HG03060 (cell line): Measurements from ENCODE around the gene TTLL5.
"Not testable (repeated sequence)": the region's sequence is repeated elsewhere in the genome, so short reads cannot be mapped to it uniquely, and the experiment has no call there.

Experiments
- ATAC-seq: cut with Tn5 transposase; IDR thresholded peaks from one replicate; pipeline ENCODE4 v1.9.1; 2021; ENCODE audit warnings: low read depth, moderate number of reproducible peaks; ENCODE audit not compliant: unreplicated experiment

TTLL5 gene

DNA sequence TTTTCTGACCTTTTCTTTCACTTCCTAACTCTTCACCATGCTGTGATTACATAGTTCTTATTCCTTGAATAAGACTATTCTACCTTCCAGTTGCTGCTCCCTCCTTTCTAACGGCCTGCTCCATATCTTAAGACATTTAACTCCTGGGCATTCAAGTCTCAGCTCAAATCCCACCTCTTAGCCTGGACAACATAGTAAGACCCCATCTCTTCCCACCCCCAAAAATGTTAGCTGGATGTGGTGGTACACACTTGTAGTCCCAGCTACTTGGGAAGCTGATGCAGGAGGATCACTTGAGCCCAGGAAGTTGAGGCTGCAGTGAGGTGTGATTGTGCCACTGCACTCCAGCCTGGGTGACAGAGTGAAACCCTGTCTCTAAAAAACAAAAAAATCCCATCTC is 11.3 kb upstream of the TTLL5 start:
- ATAC-seq = no peak

DNA sequence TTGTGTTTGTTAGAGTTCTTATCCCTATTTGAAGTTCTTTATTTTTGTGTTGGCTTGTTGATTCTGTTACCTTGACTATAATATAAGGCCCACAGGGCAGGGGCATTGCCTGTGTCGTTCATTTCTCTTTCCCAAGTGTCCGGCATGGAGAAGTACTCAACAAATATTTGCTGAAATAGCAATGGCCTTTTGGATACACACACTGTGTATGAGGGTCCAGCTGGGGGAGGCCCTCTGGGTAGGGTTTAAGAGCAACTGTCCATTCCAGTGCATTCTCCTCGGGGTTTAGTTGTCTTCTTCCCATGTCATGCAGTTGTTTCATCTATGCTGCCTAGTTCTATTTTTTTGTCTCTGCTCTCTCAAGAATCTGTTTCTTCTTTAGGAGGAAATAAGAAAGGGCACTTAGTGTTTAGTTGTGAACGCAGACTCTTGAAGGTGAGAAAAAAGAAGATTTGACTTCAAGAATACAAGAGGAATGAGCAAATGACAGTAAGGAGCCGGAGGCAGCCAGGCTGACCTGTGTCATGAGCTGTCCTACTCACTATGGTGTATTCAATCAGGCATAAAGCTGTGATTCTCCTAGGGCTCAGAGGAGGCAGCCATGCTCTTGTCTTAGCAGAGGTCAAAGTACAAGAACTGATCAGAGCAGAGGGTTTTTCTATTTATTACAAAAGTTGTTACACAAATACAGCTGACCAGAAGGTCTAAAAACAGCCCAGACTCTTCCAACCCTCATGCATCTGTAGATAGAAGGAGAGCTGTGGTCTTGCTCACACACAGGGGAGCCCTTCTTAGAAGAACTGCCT is 10.6 kb upstream of the TTLL5 start:
- no peak for ATAC-seq

DNA sequence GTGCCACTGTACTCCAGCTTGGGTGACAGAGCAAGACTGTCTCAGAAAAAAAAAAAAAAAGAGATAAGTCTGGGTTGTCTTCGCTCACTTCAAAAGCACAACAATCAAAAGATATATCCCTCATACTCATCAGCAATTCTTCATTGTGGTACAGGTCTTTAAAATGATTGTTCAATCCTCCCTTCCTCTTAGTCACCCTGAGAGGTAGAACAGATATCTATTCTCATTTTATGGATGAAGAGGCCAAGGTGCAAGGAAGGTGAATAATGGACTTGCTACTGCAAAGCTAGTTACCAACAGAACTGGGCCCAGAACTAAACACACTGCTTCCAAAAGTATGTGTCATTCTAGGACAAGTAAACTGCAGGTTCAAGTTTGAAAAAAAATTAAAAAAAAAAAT is 7.5 kb upstream of the TTLL5 start:
- no peak for ATAC-seq

DNA sequence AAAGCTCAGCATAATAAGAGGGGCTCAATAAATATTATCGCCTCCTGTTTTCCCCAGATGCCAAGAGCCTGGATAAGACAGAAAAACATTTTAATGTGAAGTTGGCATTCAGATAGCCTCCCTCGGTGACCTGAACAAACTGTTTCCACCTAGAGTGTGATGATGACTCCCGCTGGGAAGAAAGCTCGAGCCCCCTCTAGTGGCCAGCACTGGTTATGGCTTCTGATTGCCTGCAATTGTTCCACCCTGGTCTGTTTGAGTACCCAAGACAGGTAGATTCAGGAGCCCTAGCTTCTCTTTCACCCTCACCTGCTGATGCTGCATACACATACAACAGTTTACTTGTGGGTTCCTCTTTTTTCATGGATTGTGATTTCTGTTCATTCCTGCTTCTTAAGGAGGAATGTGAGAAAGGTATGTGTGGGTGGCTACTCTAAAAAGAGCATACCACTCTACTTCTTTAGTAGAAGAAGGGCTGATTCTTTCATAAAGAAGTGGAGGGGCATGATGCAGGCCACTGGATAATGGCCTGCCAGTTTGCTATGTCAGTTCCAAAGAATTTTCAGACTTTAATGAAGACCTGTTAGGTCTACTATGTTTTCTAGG is 6.8 kb upstream of the TTLL5 start:
- no peak for ATAC-seq

DNA sequence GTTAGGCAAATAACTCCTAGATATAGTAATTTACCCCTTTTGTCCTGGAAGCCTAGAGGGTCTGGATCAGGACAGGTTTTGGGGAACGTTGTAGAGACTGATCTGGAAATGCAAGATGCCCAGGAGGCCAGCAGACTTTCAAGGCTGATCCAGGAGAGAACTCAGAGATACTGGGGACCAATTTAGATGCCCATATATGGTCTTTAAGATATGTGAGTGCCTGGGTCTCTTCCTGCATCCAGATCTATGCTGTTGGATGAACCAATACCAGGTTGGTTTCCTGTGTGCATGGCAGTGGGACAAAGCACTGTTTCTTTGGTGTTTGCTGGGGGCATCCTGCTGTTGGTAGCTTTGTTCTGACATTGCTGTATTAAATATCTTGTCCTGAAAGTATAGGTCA is 5.8 kb upstream of the TTLL5 start:
- ATAC-seq = no peak

DNA sequence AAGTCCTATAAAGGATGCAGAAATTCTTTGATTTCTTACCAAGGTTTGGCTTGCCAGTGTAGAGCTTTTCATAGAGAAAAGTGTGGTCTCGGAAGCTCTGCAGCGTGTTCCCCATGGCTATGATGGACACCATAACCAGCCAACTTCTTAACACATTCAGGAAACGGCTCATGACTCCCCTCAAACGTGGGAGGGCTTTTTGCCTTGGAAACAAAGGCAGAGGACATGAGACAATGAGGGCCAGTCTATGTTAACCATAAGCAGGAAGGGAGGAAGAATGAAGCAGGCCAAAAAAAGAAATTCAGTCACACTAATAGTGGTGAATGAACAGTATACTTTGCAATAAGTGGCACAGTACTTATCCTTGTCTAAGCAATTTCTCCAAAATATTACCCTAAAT is 3.7 kb upstream of the TTLL5 start:
- ATAC-seq = no peak

DNA sequence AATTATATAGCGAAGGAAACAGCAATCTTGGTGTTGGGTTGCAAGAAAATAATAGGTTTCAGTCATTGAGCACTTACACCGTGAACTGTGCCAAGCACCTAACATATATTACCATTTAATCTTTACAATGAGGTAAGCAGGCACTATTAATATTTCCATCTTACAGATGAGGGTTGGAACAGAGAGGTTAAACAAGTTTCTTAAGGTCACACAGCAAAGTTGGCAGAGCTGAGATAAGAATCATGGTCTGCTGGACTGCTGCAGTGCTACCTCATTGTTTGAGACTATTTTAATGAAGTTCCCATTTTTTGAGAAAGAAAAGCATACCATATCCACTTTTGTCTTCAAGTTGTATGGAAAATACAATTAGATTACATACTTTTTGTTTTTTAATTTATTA is 2.1 kb upstream of the TTLL5 start:
- no peak for ATAC-seq

DNA sequence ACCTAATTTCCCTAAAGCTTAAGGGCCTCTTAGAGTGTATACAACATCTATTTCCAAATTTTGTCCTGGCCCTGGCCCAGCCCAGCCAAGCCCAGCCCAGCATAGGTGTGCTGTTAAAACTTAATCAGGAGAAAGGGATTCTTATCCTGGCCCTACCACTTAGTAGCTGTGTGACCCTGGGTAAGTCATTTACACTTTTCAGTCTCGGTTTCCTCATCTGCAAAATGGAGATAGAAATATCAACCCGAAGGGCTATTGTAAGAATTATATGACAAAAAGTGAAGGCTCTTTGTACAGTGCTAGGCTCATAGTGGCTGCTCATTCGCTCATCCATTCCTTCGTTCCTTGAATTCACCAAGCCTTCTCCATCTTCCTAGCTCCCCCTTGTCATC is 812 bp upstream of the TTLL5 start:
- no peak for ATAC-seq

DNA sequence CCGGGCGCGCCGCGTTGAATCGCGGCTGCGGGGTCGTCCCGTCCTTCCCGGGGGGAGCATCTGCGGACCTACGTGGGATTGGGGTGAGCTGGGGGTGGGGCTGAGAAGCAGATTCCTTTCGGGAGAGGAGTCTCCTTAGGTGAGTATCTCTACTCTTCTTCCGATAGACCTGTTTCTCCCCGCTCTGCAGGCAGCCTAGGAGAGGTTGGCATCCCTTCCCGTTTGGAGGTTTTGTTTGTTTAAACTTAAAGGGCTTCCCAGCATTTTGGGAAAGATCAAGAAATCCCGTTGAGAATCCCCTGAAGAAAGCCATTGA is 411 bp downstream of the TTLL5 start:
- no peak for ATAC-seq

DNA sequence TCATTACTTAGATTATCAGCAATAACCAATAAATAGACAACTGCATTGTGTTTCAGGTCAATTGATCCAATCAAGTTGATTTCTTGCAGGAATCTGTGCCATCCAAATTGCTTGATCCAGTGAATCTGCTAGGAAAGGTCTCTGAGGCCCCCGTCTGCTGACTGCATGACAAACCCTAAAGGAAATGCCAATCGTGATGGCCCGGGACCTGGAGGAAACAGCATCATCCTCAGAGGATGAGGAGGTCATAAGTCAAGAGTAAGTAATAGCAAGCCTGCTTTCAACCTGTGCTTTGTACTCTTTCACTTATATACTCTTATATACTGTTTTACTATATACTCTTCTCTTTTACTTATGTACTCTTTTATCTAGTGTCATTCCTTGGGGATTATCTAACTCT is 1.9 kb downstream of the TTLL5 start:
- ATAC-seq = no peak

DNA sequence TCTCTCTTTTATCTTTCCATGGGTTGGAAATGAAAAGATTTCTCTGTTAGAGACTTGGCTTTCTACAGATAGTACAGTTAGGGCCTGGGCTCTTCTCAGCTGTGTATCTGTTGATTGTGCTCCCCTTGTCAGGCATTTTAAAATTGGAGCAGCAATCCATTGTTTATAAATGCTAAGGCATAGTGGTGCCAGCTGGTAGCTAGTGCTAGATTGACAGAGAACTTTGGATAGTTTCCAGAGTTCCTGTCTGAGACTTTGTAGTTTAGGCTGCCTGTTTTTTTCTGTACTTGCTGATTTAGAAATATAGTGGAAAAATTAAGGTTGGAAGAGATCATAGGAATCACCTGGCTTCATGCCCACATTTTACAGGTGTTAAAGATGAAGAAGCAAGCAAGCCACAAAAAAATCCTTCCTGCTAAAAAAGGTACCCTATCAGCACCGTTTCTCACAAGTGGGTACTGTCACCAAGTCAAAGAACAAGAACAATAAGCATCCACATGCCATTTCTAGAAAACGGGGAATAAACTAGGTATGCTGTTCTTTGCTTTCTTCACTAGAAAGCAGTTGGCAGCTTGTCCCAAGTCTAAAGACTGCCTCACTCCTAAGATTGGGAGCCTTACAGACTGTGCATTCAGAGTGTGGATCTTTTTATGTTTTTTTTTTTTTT is 6.2 kb downstream of the TTLL5 start:
- no peak for ATAC-seq

DNA sequence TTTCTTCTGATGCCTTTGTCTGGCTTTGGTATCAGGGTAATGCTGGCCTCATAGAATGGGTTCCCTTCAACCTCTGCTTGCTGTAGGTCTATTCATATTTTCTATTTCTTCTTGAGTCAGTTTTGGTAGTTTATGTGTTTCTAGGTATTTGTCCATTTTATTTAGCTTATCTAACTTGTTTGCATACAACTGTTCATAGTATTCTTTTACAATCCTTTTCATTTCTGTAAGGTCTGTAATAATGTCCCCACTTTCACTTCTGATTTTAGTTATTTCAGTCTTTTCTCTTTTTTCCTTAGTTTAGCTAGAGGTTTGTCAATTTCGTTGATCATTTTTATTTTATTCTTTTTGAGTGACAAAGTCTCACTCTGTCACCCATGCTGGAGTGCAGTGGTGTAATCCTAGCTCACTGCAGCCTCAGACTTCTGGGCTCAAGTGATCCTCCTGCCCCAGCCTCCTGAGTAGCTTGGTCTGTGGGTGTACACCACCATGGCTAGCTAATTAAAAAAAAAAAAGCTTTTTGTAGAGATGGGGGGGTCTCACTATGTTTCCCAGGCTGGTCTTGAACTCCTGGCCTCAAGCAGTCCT is 11.7 kb downstream of the TTLL5 start:
- ATAC-seq = no peak

DNA sequence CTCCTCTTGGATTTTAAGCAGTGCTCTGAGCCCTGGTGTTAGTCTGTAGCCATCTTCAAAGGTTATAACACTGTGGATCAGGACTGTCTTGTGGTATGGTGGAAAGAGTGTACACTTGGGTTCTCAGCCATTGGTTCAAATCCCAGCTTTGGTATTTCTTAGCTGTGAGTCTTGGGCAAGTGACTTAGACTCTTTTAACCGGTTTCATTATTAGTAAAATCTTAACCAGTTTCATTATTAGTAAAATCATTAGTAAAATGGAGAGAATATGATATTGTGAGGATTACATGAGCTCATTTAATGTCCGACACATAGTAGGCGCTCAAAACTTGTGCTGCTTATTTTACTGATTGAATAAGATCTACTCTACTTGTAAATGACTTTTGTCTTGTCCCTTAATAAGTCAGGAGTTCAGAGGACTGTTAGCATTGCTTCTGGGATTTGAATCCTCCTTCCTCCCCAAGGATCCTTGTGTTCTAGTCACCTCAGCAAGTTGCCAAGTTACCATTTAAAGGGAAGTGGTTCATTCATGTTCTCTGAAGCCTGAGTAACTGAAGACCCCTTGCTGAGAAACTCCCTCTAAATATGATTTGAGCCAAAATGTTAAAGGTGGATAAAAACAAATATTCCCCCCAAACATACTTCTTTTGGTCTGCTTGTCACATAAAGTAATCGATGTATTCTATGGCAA is 12.4 kb downstream of the TTLL5 start:
- no peak for ATAC-seq

DNA sequence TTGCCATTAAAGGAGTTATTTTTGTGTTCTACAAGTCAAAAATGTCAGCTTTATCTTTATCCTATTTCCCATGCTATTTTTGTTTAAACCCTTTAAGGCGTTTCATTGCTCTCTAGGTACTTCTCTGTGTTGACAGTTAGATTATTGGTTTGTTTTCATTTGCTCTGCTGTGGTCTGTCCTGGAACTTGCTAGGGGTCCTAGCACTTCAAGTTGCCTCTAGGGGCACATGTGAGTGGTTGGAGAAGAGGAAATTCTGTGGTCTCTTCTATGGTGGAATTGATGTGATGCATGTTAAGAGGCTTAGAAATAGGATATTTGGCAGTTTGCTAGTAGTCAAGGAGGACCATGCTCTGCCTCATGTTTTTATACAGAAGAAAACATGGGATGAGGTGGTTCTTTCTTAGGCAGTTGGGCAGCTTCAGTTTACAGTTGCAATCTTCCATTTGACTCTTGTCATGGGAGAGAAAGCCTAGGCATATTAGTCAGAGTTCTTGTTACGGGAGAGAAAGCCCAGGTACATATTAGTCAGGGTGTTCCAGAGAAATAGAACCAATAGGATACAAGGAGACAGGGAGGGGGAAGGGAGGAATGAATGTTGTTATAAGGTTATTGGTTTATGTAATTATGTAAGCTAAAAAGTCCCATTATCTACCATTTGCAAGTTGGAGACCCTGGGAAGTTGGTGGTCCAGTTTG is 14.4 kb downstream of the TTLL5 start:
- ATAC-seq = no peak

DNA sequence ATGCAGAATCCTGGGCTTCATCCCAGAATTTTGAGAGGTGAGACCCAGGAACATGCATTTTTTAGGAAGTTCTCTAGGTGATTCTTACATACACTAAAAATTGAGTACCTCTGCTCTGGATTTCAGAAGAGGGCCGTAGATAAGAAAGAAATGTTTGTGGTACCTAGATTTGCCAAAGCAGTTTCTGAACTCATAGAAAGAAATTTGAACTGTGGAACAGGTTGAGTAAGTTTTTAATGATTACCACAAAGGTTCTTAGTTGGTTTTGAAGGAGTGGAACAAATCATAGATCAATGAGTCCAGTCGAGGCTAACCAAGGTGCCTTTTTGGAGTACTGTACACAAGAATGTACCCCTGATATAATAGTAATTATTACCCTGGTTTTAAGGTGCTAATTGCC is 24.9 kb downstream of the TTLL5 start:
- ATAC-seq = no peak

DNA sequence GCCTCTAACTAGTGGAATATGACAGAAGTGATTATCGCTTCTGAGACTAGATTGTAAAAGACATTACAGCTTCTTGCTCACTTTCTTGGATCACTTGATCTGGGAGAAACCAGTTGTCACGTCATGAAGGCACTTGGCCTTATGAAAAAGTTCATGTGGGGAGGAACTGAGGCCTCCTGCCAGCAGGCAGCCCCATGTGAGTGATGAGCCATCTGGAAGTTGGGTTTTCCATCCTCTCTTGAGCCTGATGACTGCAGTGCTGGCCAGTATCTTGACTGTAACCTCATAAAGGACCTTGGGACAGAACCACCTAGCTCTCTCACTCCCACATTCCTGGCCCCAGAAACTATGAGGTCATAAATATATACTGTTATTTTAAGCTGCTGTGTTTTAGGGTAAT is 28.0 kb downstream of the TTLL5 start:
- no peak for ATAC-seq

DNA sequence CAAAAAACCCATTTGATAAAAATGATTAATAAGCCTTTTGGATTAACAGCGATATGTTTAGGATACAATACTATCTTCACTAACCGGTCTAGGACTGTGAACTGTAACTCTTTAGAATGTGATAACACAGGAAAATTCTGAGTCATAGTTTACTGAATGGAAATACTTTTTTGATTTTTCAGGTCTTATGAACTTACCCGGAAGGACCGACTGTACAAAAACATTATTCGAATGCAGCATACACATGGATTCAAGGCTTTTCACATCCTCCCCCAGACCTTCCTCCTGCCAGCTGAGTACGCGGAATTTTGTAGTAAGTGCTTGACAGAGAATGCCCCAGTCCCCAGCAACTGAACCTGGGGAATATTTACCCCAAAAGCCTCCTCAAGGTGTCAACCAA is 29.0 kb downstream of the TTLL5 start:
- ATAC-seq = no peak

DNA sequence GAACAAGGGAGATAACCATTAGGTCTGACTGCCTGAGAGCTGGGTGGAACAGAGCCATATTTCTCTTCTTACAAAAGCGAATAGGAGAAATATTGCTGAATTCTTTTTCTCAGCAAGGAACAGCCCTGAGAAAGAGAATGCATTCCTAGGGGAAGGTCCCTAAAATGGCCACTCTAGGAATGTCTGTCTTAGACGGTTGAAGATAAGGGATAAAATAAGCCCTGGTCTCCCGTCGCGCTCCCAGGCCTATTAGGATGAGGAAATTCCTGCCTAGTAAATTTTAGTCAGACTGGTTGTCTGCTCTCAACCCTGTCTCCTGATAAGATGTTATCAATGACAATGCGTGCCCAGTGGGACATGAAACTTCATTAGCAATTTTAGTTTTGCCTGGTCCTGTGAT is 34.0 kb downstream of the TTLL5 start:
- not testable (repeated sequence) for ATAC-seq

DNA sequence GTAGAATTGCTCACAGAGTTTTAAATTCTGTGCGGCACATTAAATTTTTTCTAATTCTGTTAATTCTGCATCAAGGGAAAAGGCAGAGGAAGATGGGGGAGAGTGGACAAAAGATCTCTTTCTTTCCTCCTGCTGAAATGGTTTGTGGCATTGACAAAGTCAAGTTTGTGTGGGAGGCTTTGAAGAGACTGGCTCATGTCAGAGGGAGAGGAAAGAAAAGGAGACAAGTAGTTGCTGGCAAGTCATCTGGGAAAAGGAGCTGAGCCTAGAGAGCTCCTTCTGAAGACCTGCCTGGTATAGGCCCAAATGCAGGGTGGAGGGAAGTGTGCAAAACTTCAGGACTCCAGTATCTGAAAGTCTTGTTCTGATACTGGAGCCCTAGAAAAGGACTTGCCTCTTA is 36.3 kb downstream of the TTLL5 start:
- ATAC-seq = no peak

DNA sequence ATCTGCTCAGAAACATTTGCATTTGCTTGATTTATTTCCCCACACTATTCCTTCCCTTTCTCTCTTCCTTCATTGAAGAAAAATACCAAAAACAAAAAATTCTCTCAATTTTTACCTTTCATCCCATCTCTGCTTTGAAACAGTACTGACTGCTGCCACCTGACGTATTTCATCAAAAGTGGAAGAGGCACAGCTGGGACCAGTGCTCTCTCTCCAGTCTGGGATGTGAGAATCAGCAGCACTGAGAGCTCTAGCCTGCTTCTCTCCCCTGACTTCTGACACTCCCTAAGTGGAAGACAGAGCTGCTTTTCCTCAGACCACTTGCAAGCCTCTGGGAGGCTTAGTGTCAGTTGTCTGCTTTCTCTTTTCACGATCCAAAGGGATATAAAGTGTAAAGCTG is 36.9 kb downstream of the TTLL5 start:
- no peak for ATAC-seq

DNA sequence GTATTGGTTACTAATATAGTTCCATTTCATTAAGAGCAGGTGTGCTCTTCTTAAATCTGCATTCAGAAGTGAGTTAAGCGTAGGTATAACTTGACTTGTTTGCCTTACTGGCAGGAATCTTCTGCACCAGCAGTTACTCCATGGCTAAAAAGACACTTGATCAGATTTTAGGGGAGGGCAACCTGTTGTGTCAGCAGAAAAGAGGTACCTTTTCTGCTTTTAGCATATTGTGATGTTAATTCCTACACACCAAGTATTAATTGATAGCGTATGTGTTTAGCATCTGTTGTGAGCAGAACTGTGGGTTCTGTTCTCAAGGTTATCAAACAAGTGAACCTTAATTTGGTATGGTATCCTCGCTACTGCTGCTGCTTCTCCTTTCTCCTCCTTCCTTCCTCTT is 38.3 kb downstream of the TTLL5 start:
- no peak for ATAC-seq
